Lung (tissue), 10 donors: ENCODE data around the gene AMY1A. TPM values are rescaled to one million over a fixed set of nuclear protein-coding genes. Genes with fewer than 3 reads are reported as not detected.
"Not testable (repeated sequence)": the region's sequence is repeated elsewhere in the genome, so short reads cannot be mapped to it uniquely, and the experiment has no call there.

Experiments used
- ATAC-seq: fragments of 200-7000 bp; cut with Tn5 transposase; one replicate; pipeline ENCODE4 v1.9.1; 2020; ENCODE audit warnings: moderate number of reproducible peaks; ENCODE audit not compliant: insufficient read depth, low FRiP score
- DNase-seq, 3 donors: peaks; one replicate each; pipeline ENCODE4 v3.0.0-alpha.2; 2013 to 2017
- H3K27ac ChIP-seq, 2 donors: one replicate each; pipeline ENCODE4 v1.5.1; 2013; ENCODE audit warnings: mild to moderate bottlenecking in 2 of 2, moderate library complexity in 2 of 2, control low read depth in 1 of 2, inconsistent platforms in 1 of 2, low read depth in 1 of 2, low read length in 1 of 2
- H3K27me3 ChIP-seq, 3 donors: one replicate each; pipeline ENCODE4 v1.5.1; 2013; ENCODE audit warnings: low read length in 2 of 3; ENCODE audit not compliant: control insufficient read depth in 3 of 3, insufficient read depth in 3 of 3
- H3K36me3 ChIP-seq, 4 donors: one replicate each; pipeline ENCODE4 v1.5.1; 2013; ENCODE audit warnings: low read length in 4 of 4, mild to moderate bottlenecking in 1 of 4, moderate library complexity in 1 of 4; ENCODE audit not compliant: control insufficient read depth in 4 of 4, insufficient read depth in 4 of 4
- H3K4me1 ChIP-seq, 5 donors: one replicate each; pipeline ENCODE4 v1.5.1; 2013; ENCODE audit warnings: low read length in 5 of 5, mild to moderate bottlenecking in 2 of 5, moderate library complexity in 1 of 5; ENCODE audit not compliant: control insufficient read depth in 5 of 5, insufficient read depth in 5 of 5
- H3K4me3 ChIP-seq: one replicate; pipeline ENCODE4 v1.5.1; 2013; ENCODE audit warnings: mild to moderate bottlenecking, control low read depth, moderate library complexity
- H3K9ac ChIP-seq, 2 donors: one replicate each; pipeline ENCODE4 v1.5.1; 2013; ENCODE audit warnings: low read length in 2 of 2, control low read depth in 1 of 2; ENCODE audit not compliant: insufficient read depth in 1 of 2
- H3K9me3 ChIP-seq, 4 donors: one replicate each; pipeline ENCODE4 v1.5.1; 2013; ENCODE audit warnings: low read length in 3 of 4, mild to moderate bottlenecking in 1 of 4, moderate library complexity in 1 of 4; ENCODE audit not compliant: control insufficient read depth in 4 of 4, insufficient read depth in 3 of 4
- WGBS, 2 donors: extraction: QIAGEN DNeasy Blood & Tissue Kit; methylation state at CpG; one replicate each; pipeline ENCODE4 v1.1.7; 2013; 5-methylcytosine and 5-hydroxymethylcytosine counted together
- polyA plus RNA-seq, 2 donors: library from polyadenylated mRNA; stranded (reverse); fragments of 200-250 nt; gene quantifications; one replicate each; pipeline ENCODE4 v1.2.1, GENCODE V29; 2013
- total RNA-seq, 2 donors: library from RNA; depleted of rRNA in 1 of 2; stranded (reverse); fragments of >200 nt in 1 of 2; gene quantifications; one replicate each; pipeline ENCODE4 v1.2.1, GENCODE V29; 2014 to 2021
- donor health status: Bipolar disorder and iron deficiency.
- donor health status: healthy.
- donor health status: DM: yes; HTN: yes; CAD: no.

The AMY1A gene
- total and polyA plus RNA-seq, 4 donors, result 1.1 to 10.4 (median 2.0) TPM

- not testable (repeated sequence) for H3K4me3 ChIP-seq, ATAC-seq, H3K9ac ChIP-seq, DNase-seq, H3K9me3 ChIP-seq, H3K36me3 ChIP-seq, H3K4me1 ChIP-seq, H3K27me3 ChIP-seq, H3K27ac ChIP-seq
- no CpG with 5 or more reads among the region's 6 CpGs for WGBS, 2 donors
Observed at GRCh38 chr1:103654133-103654532, 1.4 kb upstream of the AMY1A start.

DNA sequence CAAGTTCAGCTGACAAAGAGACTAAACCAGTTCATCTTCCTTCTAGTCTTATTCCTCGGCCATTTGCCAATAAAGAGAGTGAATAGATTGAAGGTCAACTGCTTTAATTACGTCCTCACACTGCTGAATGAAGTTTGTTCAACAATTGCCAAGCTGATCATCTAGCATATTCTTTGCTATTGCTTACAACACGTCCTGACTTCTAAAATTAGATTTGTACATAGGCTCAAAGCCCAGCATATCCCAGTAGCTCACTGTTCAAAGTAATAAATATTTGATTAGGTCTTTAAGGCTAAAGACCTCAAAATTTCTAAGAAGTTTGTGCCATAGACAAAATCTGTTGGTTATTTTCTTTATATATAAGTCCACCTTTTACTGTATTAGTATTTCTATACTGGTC lies 20.8 kb downstream of the AMY1A start:
- H3K9ac ChIP-seq, H3K9me3 ChIP-seq, H3K27ac ChIP-seq, H3K4me3 ChIP-seq, ATAC-seq, DNase-seq, H3K4me1 ChIP-seq, H3K27me3 ChIP-seq, H3K36me3 ChIP-seq: not testable (repeated sequence)
- no CpG with 5 or more reads among the region's 3 CpGs for WGBS, 2 donors

DNA sequence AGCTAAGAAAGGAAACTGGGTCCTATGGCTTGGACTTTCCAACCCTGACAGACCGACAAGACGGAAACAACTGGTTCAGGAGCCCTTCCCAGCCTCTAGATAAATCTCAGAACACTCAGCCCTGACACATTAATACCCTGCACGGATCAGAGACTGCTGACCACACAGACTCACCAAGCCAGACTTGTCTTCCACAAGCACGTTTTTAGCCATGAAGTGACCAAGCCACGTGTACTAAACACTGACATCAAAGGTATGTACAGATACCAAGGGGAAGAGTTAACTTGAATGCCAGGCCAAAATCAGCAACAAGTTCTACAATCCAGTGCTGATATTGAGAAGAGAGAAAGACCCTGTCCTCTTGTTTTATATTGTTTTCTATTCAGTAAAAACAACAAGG lies 40.5 kb downstream of the AMY1A start, which contains the start of gene AMY1B:
Gene AMY1B, minus strand, starts transcription at position 101 of the 400 bp plus-strand sequence. CDS start 571 bp downstream, outside the sequence.
- not testable (repeated sequence) for H3K9me3 ChIP-seq, H3K4me1 ChIP-seq, H3K4me3 ChIP-seq, H3K9ac ChIP-seq, H3K27me3 ChIP-seq, ATAC-seq, H3K36me3 ChIP-seq, H3K27ac ChIP-seq, DNase-seq
- no CpG with 5 or more reads among the region's 5 CpGs for WGBS, 2 donors

- H3K4me3 ChIP-seq, H3K27ac ChIP-seq, H3K9ac ChIP-seq, H3K4me1 ChIP-seq, H3K9me3 ChIP-seq, H3K27me3 ChIP-seq, H3K36me3 ChIP-seq, DNase-seq, ATAC-seq: not testable (repeated sequence)
- WGBS, 2 donors, result no CpG with 5 or more reads among the region's 6 CpGs
Observed at GRCh38 chr1:103697430-103697829, 41.9 kb downstream of the AMY1A start.

- not testable (repeated sequence) for DNase-seq, H3K27me3 ChIP-seq, H3K27ac ChIP-seq, H3K4me1 ChIP-seq, H3K9me3 ChIP-seq, H3K4me3 ChIP-seq, H3K36me3 ChIP-seq, H3K9ac ChIP-seq
- ATAC-seq, result peak; percentile 75
- WGBS, 2 donors, result no CpG with 5 or more reads among the region's 4 CpGs
Observed at GRCh38 chr1:103700669-103701068, 45.1 kb downstream of the AMY1A start.

- WGBS, 2 donors, result no CpG with 5 or more reads among the region's 4 CpGs
- not testable (repeated sequence) for H3K27me3 ChIP-seq, H3K4me3 ChIP-seq, H3K9me3 ChIP-seq, H3K27ac ChIP-seq, H3K36me3 ChIP-seq, ATAC-seq, H3K9ac ChIP-seq, H3K4me1 ChIP-seq, DNase-seq
Observed at GRCh38 chr1:103701256-103701655, 45.7 kb downstream of the AMY1A start.

GRCh38 chr1:103707670-103708069 lies 52.1 kb downstream of the AMY1A start:
- not testable (repeated sequence) for H3K36me3 ChIP-seq, H3K27ac ChIP-seq, H3K27me3 ChIP-seq, H3K4me1 ChIP-seq, H3K9ac ChIP-seq, H3K4me3 ChIP-seq, DNase-seq, H3K9me3 ChIP-seq
- no CpG with 5 or more reads among the region's 3 CpGs for WGBS, 2 donors
- ATAC-seq, result peak; percentile 72

DNA sequence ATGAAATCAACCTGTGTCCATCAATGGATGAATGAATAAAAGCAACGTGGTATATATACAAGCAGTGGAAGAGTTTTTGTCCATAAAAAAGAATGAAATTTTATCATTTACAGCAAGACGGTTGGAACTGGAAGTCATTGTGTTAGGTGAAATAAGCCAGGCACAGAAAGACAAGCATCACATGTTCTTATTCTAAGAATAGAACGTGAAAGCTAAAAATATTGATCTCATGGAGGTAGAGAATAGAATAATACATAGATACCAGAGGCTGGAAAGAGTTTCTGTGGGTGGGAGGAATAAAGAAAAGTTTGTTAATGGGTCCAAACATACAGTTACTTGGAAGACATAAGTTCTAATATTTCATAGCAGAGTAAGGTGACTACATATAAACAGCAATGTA lies 54.8 kb downstream of the AMY1A start:
- no CpG with 5 or more reads among the region's 3 CpGs for WGBS, 2 donors
- H3K27me3 ChIP-seq, H3K9me3 ChIP-seq, H3K9ac ChIP-seq, H3K4me3 ChIP-seq, ATAC-seq, H3K36me3 ChIP-seq, DNase-seq, H3K4me1 ChIP-seq, H3K27ac ChIP-seq: not testable (repeated sequence)
